HepG2 (cell line): ENCODE data around the gene ZNF213. TPM values are rescaled to one million over a fixed set of nuclear protein-coding genes. Genes with fewer than 3 reads are reported as not detected.

ENCODE experiments used
- BORCS8-MEF2B ChIP-seq: sonication (generic); formaldehyde crosslinking; IDR thresholded peaks from 2 replicates; pipeline ENCODE4 v1.8.0; 2022; ENCODE audit warnings: mild to moderate bottlenecking, missing genetic modification reagents
- CEBPB ChIP-seq: IDR thresholded peaks from 2 replicates; pipeline ENCODE4 v1.6.1; 2011; ENCODE audit warnings: low read depth, low read length, improper control_type of control experiment, borderline replicate concordance
- DR1 ChIP-seq: sonication (generic); formaldehyde crosslinking; IDR thresholded peaks from 2 replicates; pipeline ENCODE4 v1.8.0; 2021; ENCODE audit warnings: mild to moderate bottlenecking, missing genetic modification reagents, inconsistent platforms
- GMEB1 ChIP-seq: sonication (generic); formaldehyde crosslinking; IDR thresholded peaks from 2 replicates; pipeline ENCODE4 v1.5.1; 2020; ENCODE audit warnings: missing genetic modification reagents, mild to moderate bottlenecking, borderline replicate concordance
- KAT7 ChIP-seq: IDR thresholded peaks from 2 replicates; pipeline ENCODE4 v1.6.1; 2018; ENCODE audit warnings: borderline replicate concordance, missing compliant biosample characterization
- MAFF ChIP-seq: IDR thresholded peaks from 2 replicates; pipeline ENCODE4 v1.6.1; 2011; ENCODE audit warnings: low read depth, low read length, improper control_type of control experiment
- MAZ ChIP-seq, 2 experiments: sonication (generic) in 1 of 2; formaldehyde crosslinking in 1 of 2; IDR thresholded peaks; 2 replicates each; pipeline versions ENCODE4 v1.5.0 to v1.6.1; 2012 to 2020; ENCODE audit warnings: low read depth in 2 of 2, mild to moderate bottlenecking in 2 of 2, borderline replicate concordance in 1 of 2, improper control_type of control experiment in 1 of 2, low read length in 1 of 2, missing genetic modification reagents in 1 of 2, moderate library complexity in 1 of 2
- NCOA2 ChIP-seq: sonication (generic); formaldehyde crosslinking; IDR thresholded peaks from 2 replicates; pipeline ENCODE4 v1.8.0; 2022; ENCODE audit warnings: inconsistent platforms
- NR2F1 ChIP-seq, 2 experiments: fragments of 450-650 bp in 1 of 2; formaldehyde crosslinking in 1 of 2; IDR thresholded peaks; 2 replicates each; pipeline versions ENCODE4 v1.5.0 to v1.6.1; 2016 to 2020; ENCODE audit warnings: mild to moderate bottlenecking in 1 of 2, missing compliant biosample characterization in 1 of 2, missing genetic modification reagents in 1 of 2, moderate library complexity in 1 of 2
- PAF1 ChIP-seq: IDR thresholded peaks from 2 replicates; pipeline ENCODE4 v1.6.1; 2016; ENCODE audit warnings: missing genetic modification reagents, missing compliant biosample characterization
- PAWR ChIP-seq: sonication (generic); formaldehyde crosslinking; IDR thresholded peaks from 2 replicates; pipeline ENCODE4 v1.4.0; 2020; ENCODE audit warnings: missing genetic modification reagents, mild to moderate bottlenecking, borderline replicate concordance
- RAD51 ChIP-seq: fragments of 450-650 bp; IDR thresholded peaks from 2 replicates; pipeline ENCODE4 v1.6.1; 2016; ENCODE audit warnings: borderline replicate concordance
- RELA ChIP-seq: sonication (generic); formaldehyde crosslinking; IDR thresholded peaks from 2 replicates; pipeline ENCODE4 v1.4.0; 2020; ENCODE audit warnings: missing genetic modification reagents
- SP4 ChIP-seq: sonication (generic); formaldehyde crosslinking; IDR thresholded peaks from 2 replicates; pipeline ENCODE4 v1.8.1; 2023; ENCODE audit warnings: mild to moderate bottlenecking, missing genetic modification reagents
- SRSF1 ChIP-seq: fragments of 200-400 bp; formaldehyde crosslinking; optimal IDR thresholded peaks from 2 replicates; pipeline ENCODE3; 2017; ENCODE audit warnings: mild to moderate bottlenecking, low read depth, low read length, moderate library complexity
- ZBTB25 ChIP-seq: IDR thresholded peaks from 2 replicates; pipeline ENCODE4 v1.6.1; 2018; ENCODE audit warnings: missing genetic modification reagents
- ZBTB26 ChIP-seq: IDR thresholded peaks from 2 replicates; pipeline ENCODE4 v1.6.1; 2016; ENCODE audit warnings: missing compliant biosample characterization, missing genetic modification reagents, borderline replicate concordance
- ZNF280D ChIP-seq: sonication (generic); formaldehyde crosslinking; IDR thresholded peaks from 2 replicates; pipeline ENCODE4 v1.5.1; 2020; ENCODE audit warnings: mild to moderate bottlenecking, missing genetic modification reagents
- ZNF616 ChIP-seq: sonication (generic); formaldehyde crosslinking; IDR thresholded peaks from 2 replicates; pipeline ENCODE4 v1.5.0; 2020; ENCODE audit warnings: low read depth, mild to moderate bottlenecking, missing genetic modification reagents
- ZNF724P ChIP-seq: sonication (generic); formaldehyde crosslinking; IDR thresholded peaks from 2 replicates; pipeline ENCODE4 v1.8.0; 2022; ENCODE audit warnings: missing genetic modification reagents, borderline replicate concordance
- ZNF768 ChIP-seq: sonication (generic); formaldehyde crosslinking; IDR thresholded peaks from 2 replicates; pipeline ENCODE4 v1.4.0; 2020; ENCODE audit warnings: missing genetic modification reagents
- ZNF790 ChIP-seq: sonication (generic); formaldehyde crosslinking; IDR thresholded peaks from 2 replicates; pipeline ENCODE4 v1.8.0; 2022; ENCODE audit warnings: missing genetic modification reagents, mild to moderate bottlenecking, borderline replicate concordance
- polyA plus RNA-seq, 8 experiments: library from polyadenylated mRNA; depleted of rRNA in 3 of 8; stranded (reverse) in 7 of 8; unstranded in 1 of 8; fragments of >200 nt; fragmentation: Illumina TruSeq in 4 of 8; extraction: Trizol in 4 of 8; gene quantifications; 2 replicates each; pipeline versions ENCODE4 v1.2.1 to v1.2.3, GENCODE V29; 2011 to 2016; ENCODE audit warnings: low read depth in 4 of 8, missing spikeins in 1 of 8, mixed read lengths in 1 of 8; ENCODE audit not compliant: insufficient read depth in 1 of 8
- total RNA-seq, 5 experiments: library from RNA; depleted of rRNA; stranded (reverse); fragments of >200 nt; fragmentation: Illumina TruSeq; extraction: Trizol; gene quantifications; 2 replicates each; pipeline ENCODE4 v1.2.3, GENCODE V29; 2016; ENCODE audit warnings: low read depth in 1 of 5

Gene ZNF213
- total and polyA plus RNA-seq, 2 of the 13 experiments (the other 11 are each of a cell fraction or from before 2014, with no cell fraction given), result 0.59 to 0.97 TPM

GRCh38 chr16:3099732-3100499 lies 34.9 kb upstream of the ZNF213 start (continued):
- no peak for TF ChIP-seq ZNF280D
- no peak for TF ChIP-seq SRSF1
- no peak for TF ChIP-seq KAT7
- no peak for TF ChIP-seq ZNF724P
- TF ChIP-seq BORCS8-MEF2B (CRISPR knock-in tag), result peak; percentile 32; the same call in 1 of the 2 replicates
- no peak for TF ChIP-seq MAFF
- TF ChIP-seq MAZ (IDR thresholded peaks at IDR 0.05; ENCODE audit: borderline replicate concordance, low read depth, low read length), result peak; percentile 49; the same call in 1 of the 2 replicates
- TF ChIP-seq MAZ (CRISPR knock-in tag; IDR thresholded peaks at IDR 0.05; ENCODE audit: low read depth), result no peak
- no peak for TF ChIP-seq CEBPB
- no peak for TF ChIP-seq DR1
- TF ChIP-seq SP4 (CRISPR knock-in tag), result peak; percentile 67; the same call in 1 of the 2 replicates
- no peak for TF ChIP-seq ZBTB25 (CRISPR knock-in tag)
- TF ChIP-seq GMEB1, result no peak
- no peak for TF ChIP-seq RAD51
- TF ChIP-seq ZNF768, result no peak
- TF ChIP-seq ZNF790 (CRISPR knock-in tag), result no peak
- no peak for TF ChIP-seq NCOA2
- no peak for TF ChIP-seq PAF1 (CRISPR knock-in tag)
- no peak for TF ChIP-seq PAWR (CRISPR knock-in tag)
- TF ChIP-seq NR2F1 (CRISPR knock-in tag; IDR thresholded peaks at IDR 0.05), result no peak
- TF ChIP-seq RELA, result no peak
- TF ChIP-seq ZNF616 (CRISPR knock-in tag), result no peak
- no peak for TF ChIP-seq ZBTB26 (CRISPR knock-in tag)
